Mesendoderm (in vitro differentiated cells): ENCODE data around the gene AFF3.

ENCODE experiments used
- DNase-seq: peaks from one replicate; pipeline ENCODE4 v3.0.0; 2013
- H2AK5ac ChIP-seq: 2 replicates; pipeline ENCODE4 v1.6.1; 2013; ENCODE audit warnings: low read length, inconsistent platforms
- H2BK120ac ChIP-seq: 2 replicates; pipeline ENCODE4 v1.6.1; 2013; ENCODE audit warnings: low read depth, mild to moderate bottlenecking, low read length, moderate library complexity, mixed read lengths
- H2BK15ac ChIP-seq: replicated peaks from 2 replicates; pipeline ENCODE4 v1.6.1; 2013; ENCODE audit warnings: low read depth, mild to moderate bottlenecking, moderate library complexity
- H2BK5ac ChIP-seq: 2 replicates; pipeline ENCODE4 v1.6.1; 2013; ENCODE audit warnings: low read length, inconsistent platforms
- H3K18ac ChIP-seq: 2 replicates; pipeline ENCODE4 v1.6.1; 2013; ENCODE audit warnings: mild to moderate bottlenecking, low read length, mixed read lengths
- H3K23ac ChIP-seq: one replicate; pipeline ENCODE4 v1.6.1; 2013; ENCODE audit warnings: low read length
- H3K27ac ChIP-seq: 2 replicates; pipeline ENCODE4 v1.5.1; 2013; ENCODE audit warnings: low read depth, mild to moderate bottlenecking, inconsistent platforms, low read length, moderate library complexity
- H3K27me3 ChIP-seq: 2 replicates; pipeline ENCODE4 v1.6.1; 2013; ENCODE audit warnings: low read length, control low read depth, mild to moderate bottlenecking, inconsistent platforms; ENCODE audit not compliant: insufficient read depth, poor library complexity
- H3K36me3 ChIP-seq: 2 replicates; pipeline ENCODE4 v1.6.1; 2013; ENCODE audit warnings: low read length, inconsistent platforms; ENCODE audit not compliant: control insufficient read depth, insufficient read depth
- H3K4ac ChIP-seq: one replicate; pipeline ENCODE4 v1.6.1; 2013; ENCODE audit warnings: low read depth, mild to moderate bottlenecking, low read length, moderate library complexity
- H3K4me1 ChIP-seq: 2 replicates; pipeline ENCODE4 v1.6.1; 2013; ENCODE audit warnings: low read depth, low read length, inconsistent platforms; ENCODE audit not compliant: control insufficient read depth
- H3K4me2 ChIP-seq: 2 replicates; pipeline ENCODE4 v1.6.1; 2013; ENCODE audit warnings: low read length
- H3K4me3 ChIP-seq: 2 replicates; pipeline ENCODE4 v1.5.1; 2013; ENCODE audit warnings: mild to moderate bottlenecking, low read length
- H3K56ac ChIP-seq: one replicate; pipeline ENCODE4 v1.6.1; 2013; ENCODE audit warnings: low read length
- H3K79me1 ChIP-seq: 2 replicates; pipeline ENCODE4 v1.6.1; 2013; ENCODE audit warnings: low read length, inconsistent platforms
- H3K79me2 ChIP-seq: 2 replicates; pipeline ENCODE4 v1.6.1; 2013; ENCODE audit warnings: mild to moderate bottlenecking, low read length; ENCODE audit not compliant: control insufficient read depth, insufficient read depth
- H3K9ac ChIP-seq: 2 replicates; pipeline ENCODE4 v1.6.1; 2013; ENCODE audit warnings: low read length, inconsistent platforms
- H4K5ac ChIP-seq: one replicate; pipeline ENCODE4 v1.6.1; 2013; ENCODE audit warnings: low read length
- H4K8ac ChIP-seq: one replicate; pipeline ENCODE4 v1.6.1; 2013; ENCODE audit warnings: low read depth, mild to moderate bottlenecking, control low read depth, low read length, moderate library complexity
- WGBS: extraction: QIAGEN DNeasy Blood & Tissue Kit; methylation state at CpG from one replicate; pipeline ENCODE4 v1.1.7; 2013; ENCODE audit warnings: low lambda C conversion rate, missing lambda C conversion rate; ENCODE audit not compliant: insufficient coverage; ENCODE audit errors: extremely low coverage; 5-methylcytosine and 5-hydroxymethylcytosine counted together

The AFF3 gene

GRCh38 chr2:100137318-100137717, 5.1 kb downstream of the AFF3 start:
- Histone ChIP-seq H3K18ac (no peak overlapping the region), H3K79me1 (no peaks in the 10 kb centered on the region), H3K36me3 (no peaks in the 10 kb centered on the region), H3K9ac (no peak overlapping the region), H2BK120ac (no peak overlapping the region), H3K27me3 (no peaks in the 10 kb centered on the region), H3K56ac (no peak overlapping the region), H2BK5ac (no peak overlapping the region), H3K4me3 (no peak overlapping the region), H3K4me2 (no peak overlapping the region), H2BK15ac (no peak overlapping the region), H2AK5ac (no peak overlapping the region), H3K23ac (no peak overlapping the region), H4K8ac (no peak overlapping the region), H3K4ac (no peak overlapping the region), H3K4me1 (no peaks in the 10 kb centered on the region), H3K27ac (no peak overlapping the region), H4K5ac (no peak overlapping the region), H3K79me2 (no peaks in the 10 kb centered on the region)
- no peak for DNase-seq
- WGBS = no CpG with 5 or more reads among the region's 5 CpGs

GRCh38 chr2:100136310-100136709, 6.1 kb downstream of the AFF3 start:
- no peak overlapping the region for H3K4ac ChIP-seq
- H2BK15ac ChIP-seq = no peak overlapping the region
- no peak overlapping the region for H4K5ac ChIP-seq
- H3K4me3 ChIP-seq = no peak overlapping the region
- H3K56ac ChIP-seq = no peak overlapping the region
- no peaks in the 10 kb centered on the region for H3K79me2 ChIP-seq
- H3K36me3 ChIP-seq = no peaks in the 10 kb centered on the region
- no peak overlapping the region for H3K18ac ChIP-seq
- no peak overlapping the region for H2AK5ac ChIP-seq
- H3K4me1 ChIP-seq = no peaks in the 10 kb centered on the region
- H4K8ac ChIP-seq = no peak overlapping the region
- no peak for DNase-seq
- H3K27ac ChIP-seq = no peak overlapping the region
- H2BK120ac ChIP-seq = no peak overlapping the region
- no peaks in the 10 kb centered on the region for H3K27me3 ChIP-seq
- H3K4me2 ChIP-seq = no peak overlapping the region
- WGBS = no CpG with 5 or more reads among the region's 4 CpGs
- no peak overlapping the region for H2BK5ac ChIP-seq
- H3K23ac ChIP-seq = no peak overlapping the region
- H3K79me1 ChIP-seq = no peaks in the 10 kb centered on the region
- H3K9ac ChIP-seq = no peak overlapping the region

DNA sequence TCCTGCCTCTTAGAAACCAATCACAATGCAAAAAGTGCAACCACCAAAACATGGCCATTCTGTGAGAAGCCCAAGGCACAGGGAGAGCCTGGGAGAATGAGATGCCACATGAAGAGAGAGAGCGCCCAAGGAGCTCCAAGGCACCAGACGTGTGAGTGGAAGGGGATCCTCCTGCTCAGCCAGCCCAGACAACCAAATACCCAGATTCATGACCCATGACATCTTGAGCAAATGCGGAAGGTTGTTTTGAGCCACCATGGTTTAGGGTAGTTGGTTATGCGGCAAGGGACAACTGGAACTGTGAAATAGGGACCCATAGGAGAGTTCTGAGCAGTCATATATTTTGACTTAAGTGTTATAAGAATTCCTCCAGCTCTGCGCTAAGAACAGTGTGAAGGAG, 7.0 kb downstream of the AFF3 start:
- Histone ChIP-seq H2BK120ac (no peak overlapping the region), H3K36me3 (no peaks in the 10 kb centered on the region), H3K4me2 (no peak overlapping the region), H3K4me3 (no peak overlapping the region), H2AK5ac (no peak overlapping the region), H3K4ac (no peak overlapping the region), H2BK5ac (no peak overlapping the region), H3K27me3 (no peaks in the 10 kb centered on the region), H4K8ac (no peak overlapping the region), H4K5ac (no peak overlapping the region), H3K9ac (no peak overlapping the region), H3K27ac (no peak overlapping the region), H3K18ac (no peak overlapping the region), H3K4me1 (no peaks in the 10 kb centered on the region), H3K79me1 (no peaks in the 10 kb centered on the region), H3K56ac (no peak overlapping the region), H2BK15ac (no peak overlapping the region), H3K23ac (no peak overlapping the region), H3K79me2 (no peaks in the 10 kb centered on the region)
- WGBS = no CpG with 5 or more reads among the region's 5 CpGs
- DNase-seq = no peak

DNA sequence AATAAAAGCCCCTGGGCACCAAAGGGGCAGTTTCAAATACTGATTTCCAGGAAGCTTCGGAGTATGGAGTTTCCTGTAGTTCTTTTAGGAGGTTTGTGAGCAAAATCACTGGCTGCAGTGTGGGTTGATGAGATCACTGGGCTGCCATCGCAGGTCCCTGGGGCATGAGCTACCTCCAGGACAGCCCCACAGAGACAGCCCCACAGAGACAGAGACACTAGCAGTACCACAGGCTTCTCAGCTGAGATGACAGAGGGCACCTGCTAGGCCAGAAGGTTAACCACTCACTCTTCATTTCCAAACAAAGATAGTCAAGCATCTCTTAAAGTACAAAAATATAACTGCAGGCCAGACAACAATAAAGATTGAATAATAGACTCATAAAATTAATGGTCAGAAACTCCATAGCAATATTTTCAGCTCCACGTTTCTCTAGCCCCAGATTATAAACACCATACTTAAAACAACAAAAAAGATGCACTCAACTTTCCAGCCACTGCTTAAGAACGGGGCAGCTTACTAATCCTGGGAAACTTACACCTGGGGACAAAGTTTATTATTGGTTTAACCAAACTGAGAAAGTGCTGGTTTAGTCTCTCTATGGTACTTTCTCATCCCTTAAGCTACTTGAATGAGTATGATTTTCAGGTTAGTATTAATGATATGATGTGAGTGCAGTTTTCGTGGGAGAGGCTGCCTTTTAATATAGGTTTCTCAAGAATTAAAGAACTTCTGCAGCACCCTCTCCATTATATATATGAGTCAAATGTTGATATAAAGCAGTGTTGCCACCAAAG, 11.6 kb downstream of the AFF3 start:
- H3K79me2 ChIP-seq = no peaks in the 10 kb centered on the region
- no peaks in the 10 kb centered on the region for H3K36me3 ChIP-seq
- H2AK5ac ChIP-seq = no peak overlapping the region
- H4K5ac ChIP-seq = no peak overlapping the region
- H3K4me1 ChIP-seq = no peaks in the 10 kb centered on the region
- no peak overlapping the region for H4K8ac ChIP-seq
- no peaks in the 10 kb centered on the region for H3K79me1 ChIP-seq
- no peak overlapping the region for H3K23ac ChIP-seq
- H2BK120ac ChIP-seq = no peak overlapping the region
- WGBS = no CpG with 5 or more reads among the region's 5 CpGs
- no peak overlapping the region for H3K56ac ChIP-seq
- H3K4me3 ChIP-seq = no peak overlapping the region
- H3K9ac ChIP-seq = no peak overlapping the region
- H3K27ac ChIP-seq = no peak overlapping the region
- H3K4me2 ChIP-seq = no peak overlapping the region
- H3K18ac ChIP-seq = no peak overlapping the region
- H3K4ac ChIP-seq = no peak overlapping the region
- no peak overlapping the region for H2BK15ac ChIP-seq
- DNase-seq = no peak
- H2BK5ac ChIP-seq = no peak overlapping the region
- H3K27me3 ChIP-seq = no peaks in the 10 kb centered on the region

DNA sequence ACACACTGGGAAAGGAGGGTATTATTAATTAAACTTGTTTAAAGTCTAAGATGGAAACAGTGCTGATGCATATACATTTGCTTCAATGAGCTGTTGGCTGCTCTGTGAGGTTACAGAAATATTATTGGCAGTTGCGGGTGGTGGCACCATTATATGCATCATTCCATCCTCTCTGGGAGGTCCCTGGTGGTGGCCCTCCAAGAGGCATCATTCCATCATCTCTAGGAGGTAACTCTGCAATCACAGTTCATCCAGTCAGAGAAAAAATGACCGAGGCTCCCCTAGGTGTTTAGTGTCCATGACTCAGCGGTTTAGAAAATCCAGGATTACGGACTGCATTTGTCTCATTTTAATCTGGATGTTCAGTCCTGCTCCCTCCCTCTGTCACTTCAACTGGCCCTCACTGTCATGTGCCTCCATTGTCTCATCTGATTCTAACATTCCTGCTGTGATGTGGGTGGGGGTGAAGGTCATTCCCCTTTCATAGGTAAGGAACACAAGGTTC, 15.4 kb downstream of the AFF3 start:
- Histone ChIP-seq H3K36me3 (no peaks in the 10 kb centered on the region), H2BK15ac (no peak overlapping the region), H3K27me3 (no peaks in the 10 kb centered on the region), H3K79me2 (no peaks in the 10 kb centered on the region), H3K4me3 (no peak overlapping the region), H3K27ac (no peak overlapping the region), H3K9ac (no peak overlapping the region), H4K8ac (no peak overlapping the region), H3K4ac (no peak overlapping the region), H3K18ac (no peak overlapping the region), H2BK5ac (no peak overlapping the region), H3K79me1 (no peaks in the 10 kb centered on the region), H3K56ac (no peak overlapping the region), H3K4me2 (no peak overlapping the region), H4K5ac (no peak overlapping the region), H2BK120ac (no peak overlapping the region), H2AK5ac (no peak overlapping the region), H3K23ac (no peak overlapping the region), H3K4me1 (no peaks in the 10 kb centered on the region)
- no CpG with 5 or more reads among the region's 4 CpGs for WGBS
- no peak for DNase-seq

- H3K4me1 ChIP-seq = no peaks in the 10 kb centered on the region
- H3K18ac ChIP-seq = no peak overlapping the region
- H3K4me3 ChIP-seq = no peak overlapping the region
- H2AK5ac ChIP-seq = no peak overlapping the region
- no peak overlapping the region for H3K4me2 ChIP-seq
- H4K5ac ChIP-seq = no peak overlapping the region
- no peaks in the 10 kb centered on the region for H3K79me2 ChIP-seq
- no peak overlapping the region for H3K27ac ChIP-seq
- H3K79me1 ChIP-seq = no peaks in the 10 kb centered on the region
- H3K23ac ChIP-seq = no peak overlapping the region
- no peak for DNase-seq
- no peak overlapping the region for H4K8ac ChIP-seq
- no peak overlapping the region for H2BK15ac ChIP-seq
- H2BK5ac ChIP-seq = no peak overlapping the region
- no peaks in the 10 kb centered on the region for H3K36me3 ChIP-seq
- no peaks in the 10 kb centered on the region for H3K27me3 ChIP-seq
- H3K9ac ChIP-seq = no peak overlapping the region
- WGBS = no CpG with 5 or more reads among the region's 8 CpGs
- no peak overlapping the region for H3K4ac ChIP-seq
- H3K56ac ChIP-seq = no peak overlapping the region
- no peak overlapping the region for H2BK120ac ChIP-seq
Observed at GRCh38 chr2:100126201-100126600, 16.2 kb downstream of the AFF3 start.
